ENCODE results near the gene TCF7.
A peak's percentile ranks its signal among the peaks of the same experiment; 100 is the strongest.

Gene TCF7

GRCh38 chr5:134131165-134131564 is 16.7 kb downstream of the TCF7 start:
- no peak for DNase-seq (ENCODE audit: low read depth)

- no peak for DNase-seq (ENCODE audit: low read depth)
Observed at GRCh38 chr5:134131578-134132350, 17.3 kb downstream of the TCF7 start.

GRCh38 chr5:134132372-134133187 is 18.1 kb downstream of the TCF7 start:
- peak; percentile 69 for DNase-seq (ENCODE audit: low read depth)

- no peak for DNase-seq (ENCODE audit: low read depth)
Observed at GRCh38 chr5:134133188-134133994, 18.9 kb downstream of the TCF7 start.

GRCh38 chr5:134133995-134134541 is 19.6 kb downstream of the TCF7 start:
- DNase-seq (ENCODE audit: low read depth): no peak

GRCh38 chr5:134135091-134135655 is 20.7 kb downstream of the TCF7 start:
- no peak for DNase-seq (ENCODE audit: low read depth)

- DNase-seq (ENCODE audit: low read depth): no peak
Observed at GRCh38 chr5:134136221-134136631, 21.7 kb downstream of the TCF7 start.

GRCh38 chr5:134136771-134137170 is 22.3 kb downstream of the TCF7 start:
- no peak for DNase-seq (ENCODE audit: low read depth)

- DNase-seq (ENCODE audit: low read depth): no peak
Observed at GRCh38 chr5:134138416-134139376, 24.2 kb downstream of the TCF7 start.

GRCh38 chr5:134139377-134139851 is 24.9 kb downstream of the TCF7 start:
- no peak for DNase-seq (ENCODE audit: low read depth)

- DNase-seq (ENCODE audit: low read depth): no peak
Observed at GRCh38 chr5:134139891-134140469, 25.5 kb downstream of the TCF7 start.

GRCh38 chr5:134140530-134141201 is 26.2 kb downstream of the TCF7 start:
- no peak for DNase-seq (ENCODE audit: low read depth)

- no peak for DNase-seq (ENCODE audit: low read depth)
Observed at GRCh38 chr5:134141331-134142050, 27.0 kb downstream of the TCF7 start.

- DNase-seq (ENCODE audit: low read depth): no peak
Observed at GRCh38 chr5:134142052-134142451, 27.6 kb downstream of the TCF7 start.

GRCh38 chr5:134142806-134143205 is 28.3 kb downstream of the TCF7 start:
- DNase-seq (ENCODE audit: low read depth): no peak

- no peak for DNase-seq (ENCODE audit: low read depth)
Observed at GRCh38 chr5:134143431-134143830, 28.9 kb downstream of the TCF7 start.

GRCh38 chr5:134143944-134144941 is 29.8 kb downstream of the TCF7 start:
- DNase-seq (ENCODE audit: low read depth): no peak

Data from stimulated activated CD8-positive, alpha-beta memory T cell treated with anti-CD3 and anti-CD28 coated beads, Interleukin-12 subunit alpha, Interleukin-12 subunit beta, amount 100 ng/mL, for 4 hours (primary cell).